NOMO-1 (cell line): ENCODE data around the gene BICRAL.
"Not testable (repeated sequence)": the region's sequence is repeated elsewhere in the genome, so short reads cannot be mapped to it uniquely, and the experiment has no call there.

Experiments used
- DNase-seq, 2 experiments: peaks; one replicate each; lab custom pipeline; 2025; ENCODE audit not compliant: unreplicated experiment in 2 of 2; lab: John Stamatoyannopoulos, UW

Gene BICRAL

DNA sequence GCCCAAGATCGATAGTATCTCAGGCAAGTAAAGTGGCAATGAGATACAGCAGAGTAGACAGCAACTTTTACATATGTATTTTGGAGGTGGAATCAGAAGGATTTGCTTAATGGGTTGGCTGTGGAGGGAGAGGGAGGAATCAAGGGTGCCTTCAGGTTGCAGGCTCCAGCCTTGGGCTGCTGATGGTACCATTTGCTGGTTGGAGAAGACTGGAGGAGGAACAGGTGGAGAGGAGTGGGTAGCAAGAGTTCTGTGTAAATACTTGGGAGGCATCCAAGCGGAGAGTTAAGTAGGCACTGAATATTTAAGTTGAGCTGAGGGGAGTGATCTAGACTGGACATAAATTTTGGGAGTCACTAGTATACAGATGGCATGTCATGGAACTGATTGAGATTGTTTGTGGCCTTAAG is 5.2 kb downstream of the BICRAL start:
- DNase-seq: no peak

DNA sequence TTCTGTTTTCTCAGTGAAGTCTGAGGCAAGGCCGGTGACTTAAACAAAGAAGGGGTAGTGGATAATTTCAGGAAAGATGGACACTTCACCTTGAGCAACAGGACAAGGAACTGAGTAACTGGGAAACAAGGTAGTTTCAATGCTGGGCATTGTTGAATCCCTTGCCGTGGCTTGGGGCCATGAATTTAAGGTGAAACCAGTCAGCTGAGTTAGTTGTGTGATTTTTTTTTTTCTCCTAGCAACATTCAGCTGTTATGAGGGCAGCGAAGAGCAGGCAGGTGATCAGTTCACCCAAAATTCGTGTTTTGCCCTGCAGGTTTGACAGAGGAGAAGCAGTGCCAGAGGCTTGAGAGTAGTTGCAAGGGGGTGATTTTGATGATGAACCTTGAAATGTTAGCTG is 6.8 kb downstream of the BICRAL start:
- no peak for DNase-seq

DNA sequence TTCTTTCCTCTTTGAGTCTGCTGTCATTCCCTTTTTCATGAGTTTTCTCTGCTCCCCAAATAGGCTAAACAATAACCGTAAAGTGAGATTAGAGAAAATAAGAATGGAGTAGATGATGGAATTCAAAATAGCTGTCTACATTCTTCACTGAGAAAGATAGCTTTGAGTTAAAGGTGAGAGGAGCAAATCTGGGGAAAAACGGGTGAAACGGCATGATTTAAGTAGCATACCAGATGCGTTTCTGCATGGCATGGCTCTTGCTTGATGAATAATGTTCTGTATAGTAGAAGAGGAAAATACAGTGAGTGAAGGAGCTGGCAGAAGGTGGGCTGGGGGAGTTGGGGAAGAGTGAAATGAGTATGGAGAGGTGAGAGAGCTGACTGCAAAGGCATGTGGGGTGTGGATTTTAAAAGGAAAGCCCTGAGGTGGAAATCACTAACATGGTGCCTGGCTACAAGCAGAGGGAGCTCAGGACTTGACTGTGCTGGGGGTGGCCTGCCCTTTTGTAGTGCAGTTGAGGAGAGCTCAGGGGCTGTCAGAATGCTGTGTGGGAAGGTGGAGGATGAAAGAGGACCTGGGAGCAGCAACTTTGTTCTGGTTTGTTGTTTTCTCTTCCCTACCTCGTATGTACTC is 8.8 kb downstream of the BICRAL start:
- DNase-seq: no peak

DNA sequence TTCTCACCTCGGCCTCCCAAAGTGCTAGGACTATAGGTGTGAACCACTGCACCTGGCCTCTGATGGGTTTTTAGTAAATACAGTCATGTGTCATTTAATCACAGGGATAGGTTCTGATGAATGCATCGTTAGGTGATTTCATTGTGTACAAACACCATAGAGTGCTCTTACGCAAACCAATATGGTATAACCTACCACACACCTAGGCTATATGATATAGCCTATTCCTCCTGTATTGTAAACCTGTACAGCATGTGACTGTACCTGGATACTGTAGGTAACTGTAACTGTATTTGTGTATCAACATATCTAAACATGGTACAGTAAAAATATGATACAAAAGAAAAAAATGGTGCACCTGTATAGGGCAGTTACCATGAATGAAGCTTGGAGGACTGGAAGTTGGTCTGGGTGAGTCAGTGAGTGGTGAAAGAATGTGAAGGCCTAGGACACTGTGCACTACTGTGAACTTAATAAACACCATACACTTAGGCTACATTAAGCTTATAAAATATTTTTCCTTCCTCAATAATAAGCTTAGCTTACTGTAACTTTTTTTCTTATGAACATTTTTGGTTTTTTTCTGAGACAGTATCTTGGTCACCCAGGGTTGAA is 10.0 kb downstream of the BICRAL start:
- DNase-seq: no peak

DNA sequence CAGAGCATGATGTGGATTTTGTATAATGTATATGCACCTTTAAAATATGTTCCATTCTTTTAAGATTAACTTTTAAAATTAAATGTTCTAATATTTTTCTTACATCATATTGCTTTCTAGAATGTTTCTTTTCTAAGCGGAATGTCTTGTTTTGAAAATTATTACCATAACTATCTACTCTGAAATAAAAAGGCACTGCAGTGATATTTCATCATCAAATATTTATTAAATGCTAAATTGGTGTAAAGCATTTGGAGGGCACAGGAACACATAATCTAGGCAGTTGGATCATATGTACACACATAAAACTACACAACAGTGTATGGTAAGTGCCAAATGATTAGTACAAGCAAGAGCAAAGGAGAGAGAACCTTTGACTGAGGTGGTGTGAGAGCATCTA is 13.8 kb downstream of the BICRAL start:
- no peak for DNase-seq

DNA sequence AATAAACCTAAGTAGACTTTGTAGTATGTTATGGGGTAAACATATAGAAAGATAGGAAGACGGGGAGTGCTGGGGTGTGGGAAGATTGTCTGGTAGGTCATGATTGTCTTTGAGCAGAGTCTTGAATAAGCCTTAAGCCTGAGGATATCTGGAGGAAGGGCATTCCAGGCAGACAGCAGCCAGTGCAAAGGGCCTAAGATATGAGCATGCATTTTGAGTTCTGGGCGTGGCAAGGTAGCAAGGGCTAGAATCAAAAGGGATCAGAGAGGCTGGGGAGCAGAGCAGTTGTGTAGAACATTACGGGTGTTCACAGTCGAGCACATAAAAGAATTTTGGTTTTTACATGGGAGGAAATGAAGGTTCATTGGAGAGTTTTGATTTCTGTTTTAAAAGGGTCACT is 14.3 kb downstream of the BICRAL start:
- DNase-seq: no peak

DNA sequence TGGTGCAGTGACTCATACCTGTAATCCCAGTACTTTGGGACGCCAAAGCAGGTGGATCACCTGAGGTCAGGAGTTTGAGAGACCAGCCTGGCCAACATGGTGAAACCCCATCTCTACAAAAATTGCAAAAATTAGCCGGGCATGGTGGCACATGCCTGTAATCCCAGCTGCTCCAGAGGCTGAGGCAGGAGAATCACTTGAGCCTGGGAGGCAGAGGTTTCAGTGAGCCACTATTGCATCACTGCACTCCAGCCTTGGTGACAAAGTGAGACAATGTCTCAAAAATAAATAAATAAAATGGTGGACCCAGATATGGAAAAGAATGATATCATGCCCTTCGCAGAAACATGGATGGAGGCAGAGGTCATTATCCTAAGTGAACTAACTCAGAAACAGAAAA is 15.8 kb downstream of the BICRAL start:
- not testable (repeated sequence) for DNase-seq

DNA sequence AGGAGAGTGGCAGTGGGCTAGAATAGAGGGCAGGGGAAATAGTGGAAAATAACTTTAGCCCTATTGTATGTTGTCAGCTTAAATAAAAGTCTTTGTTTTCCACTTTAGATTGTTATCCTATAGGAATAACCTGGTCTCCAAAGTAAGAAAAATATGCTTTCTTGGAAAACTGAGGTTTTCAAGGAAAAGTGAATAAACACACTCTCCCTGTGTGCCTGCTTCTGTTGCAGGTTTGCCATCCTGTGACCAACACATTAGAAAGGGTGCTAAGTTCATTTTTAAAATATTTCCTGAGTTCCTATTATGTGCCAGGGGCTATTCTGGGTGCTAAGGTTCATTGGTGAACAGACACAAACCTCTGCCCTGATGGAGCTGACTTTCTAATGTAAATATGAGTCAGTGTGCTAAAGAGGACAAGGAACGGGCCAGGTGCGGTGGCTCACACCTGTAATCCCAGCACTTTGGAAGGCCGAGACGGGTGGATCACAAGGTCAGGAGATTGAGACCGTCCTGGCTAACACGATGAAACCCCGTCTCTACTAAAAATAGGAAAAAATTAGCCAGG is 23.5 kb downstream of the BICRAL start:
- no peak for DNase-seq

DNA sequence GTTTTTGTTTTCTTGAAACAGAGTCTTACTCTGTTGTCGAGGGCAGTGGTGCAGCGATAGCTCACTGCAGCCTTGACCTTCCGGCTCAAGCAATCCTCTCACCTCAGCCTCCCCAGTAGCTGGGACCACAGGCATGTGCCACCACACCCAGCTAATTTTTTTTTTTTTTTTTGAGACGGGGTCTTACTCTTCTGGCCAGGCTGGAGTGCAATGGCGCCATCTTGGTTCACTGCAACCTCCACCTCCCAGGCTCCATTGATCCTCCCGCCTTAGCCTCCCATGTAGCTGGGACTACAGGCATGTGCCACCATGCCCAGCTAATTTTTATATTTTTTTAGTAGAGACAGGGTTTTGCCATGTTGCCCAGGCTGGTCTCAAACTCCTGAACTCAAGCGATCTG is 24.5 kb downstream of the BICRAL start:
- not testable (repeated sequence) for DNase-seq

DNA sequence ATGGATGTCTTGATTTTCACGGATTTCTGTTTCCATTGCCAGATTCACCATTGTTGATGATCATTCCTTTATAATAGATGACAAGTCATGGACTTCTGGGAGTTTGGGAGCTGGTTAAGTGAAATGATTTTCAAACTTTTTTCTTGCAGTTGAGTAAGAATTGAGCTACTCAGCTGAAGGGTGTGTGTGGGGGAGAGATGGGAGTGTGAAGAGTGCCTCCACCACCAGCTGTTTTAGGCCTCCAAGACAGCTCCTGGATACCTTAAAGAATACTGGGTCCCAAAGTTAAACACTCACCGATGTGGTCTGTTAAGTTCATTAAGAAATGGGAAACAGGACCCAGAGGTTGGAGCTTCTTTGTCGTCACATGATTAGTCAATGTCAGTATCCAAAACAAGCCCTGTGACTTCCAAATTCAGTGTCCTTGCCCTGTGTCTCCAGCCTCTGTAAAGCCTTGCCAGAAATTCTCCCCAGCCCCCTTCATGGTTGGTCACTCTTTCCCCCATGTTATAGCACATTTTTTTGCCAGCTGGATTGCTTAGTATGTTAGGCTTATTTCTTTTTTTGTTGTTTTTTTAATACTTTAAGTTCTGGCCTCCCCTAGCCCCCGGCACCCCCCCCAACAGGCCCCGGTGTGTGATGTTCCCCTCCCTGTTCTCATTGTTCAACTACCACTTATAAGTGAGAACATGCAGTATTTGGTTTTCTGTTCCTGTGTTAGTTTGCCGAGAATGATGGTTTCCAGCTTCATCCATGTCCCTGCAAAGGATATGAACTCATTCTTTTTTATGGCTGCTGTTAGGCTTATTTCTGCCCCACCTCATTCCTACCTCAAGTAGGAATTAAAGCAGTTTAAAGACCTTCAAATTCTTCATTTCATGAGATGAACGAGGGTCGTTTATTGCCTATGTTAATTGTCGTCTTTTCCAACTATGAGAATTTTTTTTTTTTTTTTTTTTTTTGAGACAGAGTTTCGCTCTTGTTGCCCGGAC is 26.9 kb downstream of the BICRAL start:
- no peak for DNase-seq

DNA sequence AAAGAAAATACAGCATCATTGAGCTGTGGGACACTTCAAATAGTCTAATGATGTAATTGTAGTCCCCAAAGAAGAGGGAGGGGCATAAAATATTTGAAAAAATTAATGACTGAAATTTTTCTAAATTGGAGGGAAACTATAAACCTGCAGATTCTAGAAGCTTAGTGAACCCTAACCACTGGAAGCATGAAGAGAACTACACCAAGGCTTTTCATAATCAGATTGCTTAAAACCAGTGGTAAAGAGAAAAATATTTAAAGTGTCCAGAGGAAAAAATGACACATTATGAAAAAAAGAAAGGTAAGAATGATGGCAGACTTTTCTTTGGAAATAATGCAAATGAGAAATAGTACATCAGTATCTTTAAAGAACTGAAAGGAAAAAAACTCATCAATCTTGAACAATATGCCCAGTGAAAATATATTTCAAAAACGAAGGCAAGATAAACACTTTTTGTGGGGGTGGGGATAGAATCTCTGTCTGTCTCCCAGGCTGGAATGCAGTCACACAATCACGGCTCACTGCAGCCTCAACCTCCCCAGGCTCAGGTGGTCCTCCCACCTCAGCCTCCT is 31.3 kb downstream of the BICRAL start:
- DNase-seq: no peak

DNA sequence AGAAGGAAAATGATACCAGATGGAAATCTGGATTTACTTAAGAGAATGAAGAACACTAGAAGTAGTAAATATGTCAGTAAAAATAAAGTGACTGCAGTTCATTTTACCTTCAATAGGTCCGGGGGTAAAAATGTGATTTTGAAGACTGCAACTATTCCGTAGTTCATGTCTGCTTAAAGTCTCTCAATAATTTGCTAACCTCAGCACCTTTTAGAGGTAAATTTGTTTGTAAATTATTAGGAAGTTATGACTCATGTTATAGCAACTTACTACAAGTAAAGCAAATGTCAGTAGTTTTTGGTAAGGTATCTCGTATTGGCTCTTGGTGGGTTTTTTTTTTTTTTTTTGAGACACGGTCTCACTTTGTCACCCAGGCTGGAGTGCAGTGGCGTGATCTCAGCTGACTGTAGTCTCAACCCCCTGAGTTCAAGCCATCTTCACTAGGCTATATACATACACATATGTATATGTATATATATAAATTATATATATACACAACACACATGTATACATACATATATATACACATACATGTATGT is 32.1 kb downstream of the BICRAL start:
- DNase-seq: no peak

DNA sequence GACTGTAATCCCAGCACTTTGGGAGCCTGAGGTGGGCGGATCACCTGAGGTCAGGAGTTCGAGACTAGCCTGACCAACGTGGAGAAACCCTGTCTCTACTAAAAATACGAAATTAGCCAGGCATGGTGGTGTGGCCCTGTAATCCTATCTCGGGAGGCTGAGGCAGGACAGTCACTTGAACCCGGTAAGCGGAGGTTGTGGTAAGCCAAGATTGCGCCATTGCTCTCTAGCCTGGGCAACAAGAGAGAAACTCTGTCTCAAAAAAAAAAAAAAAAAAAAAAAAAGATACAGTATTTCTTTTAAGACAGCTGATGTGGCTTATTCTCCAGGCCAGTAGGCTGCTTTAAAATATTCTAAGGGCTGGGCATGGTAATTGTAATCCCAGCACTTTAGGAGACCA is 33.9 kb downstream of the BICRAL start:
- peak in 1 of 2 experiments; percentile 8 for DNase-seq

DNA sequence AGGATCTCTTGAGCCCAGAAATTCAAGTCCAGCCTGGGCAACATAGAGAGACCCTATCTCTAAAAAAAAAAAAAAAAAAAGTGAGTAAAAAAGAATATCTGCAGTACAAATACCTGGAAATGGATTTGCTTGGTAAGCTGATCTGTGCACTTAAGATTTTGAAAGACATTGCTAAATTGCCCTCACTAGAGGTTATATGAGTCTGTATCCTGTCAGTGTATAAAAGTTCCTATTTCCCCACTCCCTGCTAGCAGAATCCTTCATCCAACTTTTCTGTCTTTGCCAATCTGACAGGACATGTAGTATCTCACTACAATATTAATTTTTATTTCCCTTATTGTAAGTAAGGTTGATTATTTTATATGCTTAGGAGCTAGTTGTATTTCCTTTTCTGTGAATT is 36.1 kb downstream of the BICRAL start:
- no peak for DNase-seq

DNA sequence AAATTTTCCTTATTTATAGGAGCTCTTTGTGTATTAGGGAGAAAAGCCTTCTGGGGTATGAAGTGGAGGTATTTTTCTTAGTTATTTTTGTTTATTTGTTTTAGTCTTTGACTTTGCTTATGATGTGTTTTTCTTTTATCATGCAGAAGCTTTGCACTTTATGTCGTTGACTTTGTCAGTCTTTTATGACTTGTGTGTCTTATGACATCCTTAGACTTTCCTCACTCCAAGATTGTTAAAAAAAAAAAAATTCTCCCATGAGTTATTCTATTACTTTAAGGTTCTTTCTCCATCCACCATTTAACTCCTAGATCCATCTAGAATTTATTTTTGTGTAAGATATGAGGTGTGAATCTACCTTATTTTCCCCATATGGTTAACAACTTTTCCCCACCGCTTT is 36.6 kb downstream of the BICRAL start:
- DNase-seq: no peak

DNA sequence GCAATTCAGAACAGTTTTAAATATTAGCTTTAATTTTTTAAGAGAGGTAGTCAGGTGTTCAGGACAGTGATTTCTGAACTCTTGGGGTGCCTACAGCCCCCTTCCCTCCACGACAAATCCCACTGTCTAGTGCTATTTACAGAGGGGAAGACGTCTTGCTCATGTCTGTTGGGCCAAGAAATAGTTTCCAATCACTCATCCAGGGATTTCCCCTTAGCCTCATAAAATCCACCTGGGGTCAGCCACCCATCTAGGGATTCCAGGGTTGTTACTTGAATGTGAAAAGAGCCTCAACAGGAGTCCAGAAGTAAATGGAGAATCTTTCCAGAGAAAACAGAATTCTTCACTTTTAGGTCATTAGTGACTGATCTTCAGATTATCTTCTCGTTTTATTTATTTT is 37.0 kb downstream of the BICRAL start:
- no peak for DNase-seq

DNA sequence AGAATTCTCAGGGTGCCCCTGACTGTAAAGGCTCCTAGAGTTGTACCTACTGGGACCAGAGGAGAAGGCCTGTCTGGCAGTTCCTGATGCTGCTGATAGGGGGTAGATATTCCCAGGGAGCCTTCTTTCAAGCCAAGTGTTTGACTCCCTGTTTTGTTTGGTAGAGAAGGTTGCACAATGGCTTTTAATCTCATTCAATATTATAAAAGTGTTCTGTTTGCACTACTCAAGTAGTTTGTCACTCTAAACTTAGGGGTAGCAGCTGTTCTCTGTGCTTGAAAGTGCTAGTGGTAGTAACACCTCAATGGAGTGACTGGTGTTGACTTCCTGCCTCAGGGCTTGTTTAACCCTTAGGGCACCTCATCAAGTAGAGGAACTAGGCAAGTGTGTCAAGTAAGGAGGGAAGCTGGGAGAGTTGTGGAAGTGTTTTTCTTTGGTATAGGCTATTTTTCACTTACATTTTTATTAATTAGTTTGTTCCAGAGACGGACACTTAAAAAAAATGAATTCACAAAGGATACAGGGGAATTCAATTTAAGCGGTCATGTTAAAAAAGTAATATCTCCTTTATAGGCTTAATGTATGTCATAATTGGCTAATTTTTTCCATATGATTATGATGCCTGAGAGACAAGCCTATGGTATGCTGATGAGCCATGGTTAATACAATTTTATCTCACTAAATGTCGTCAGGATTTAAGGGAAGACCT is 38.1 kb downstream of the BICRAL start:
- DNase-seq: no peak

DNA sequence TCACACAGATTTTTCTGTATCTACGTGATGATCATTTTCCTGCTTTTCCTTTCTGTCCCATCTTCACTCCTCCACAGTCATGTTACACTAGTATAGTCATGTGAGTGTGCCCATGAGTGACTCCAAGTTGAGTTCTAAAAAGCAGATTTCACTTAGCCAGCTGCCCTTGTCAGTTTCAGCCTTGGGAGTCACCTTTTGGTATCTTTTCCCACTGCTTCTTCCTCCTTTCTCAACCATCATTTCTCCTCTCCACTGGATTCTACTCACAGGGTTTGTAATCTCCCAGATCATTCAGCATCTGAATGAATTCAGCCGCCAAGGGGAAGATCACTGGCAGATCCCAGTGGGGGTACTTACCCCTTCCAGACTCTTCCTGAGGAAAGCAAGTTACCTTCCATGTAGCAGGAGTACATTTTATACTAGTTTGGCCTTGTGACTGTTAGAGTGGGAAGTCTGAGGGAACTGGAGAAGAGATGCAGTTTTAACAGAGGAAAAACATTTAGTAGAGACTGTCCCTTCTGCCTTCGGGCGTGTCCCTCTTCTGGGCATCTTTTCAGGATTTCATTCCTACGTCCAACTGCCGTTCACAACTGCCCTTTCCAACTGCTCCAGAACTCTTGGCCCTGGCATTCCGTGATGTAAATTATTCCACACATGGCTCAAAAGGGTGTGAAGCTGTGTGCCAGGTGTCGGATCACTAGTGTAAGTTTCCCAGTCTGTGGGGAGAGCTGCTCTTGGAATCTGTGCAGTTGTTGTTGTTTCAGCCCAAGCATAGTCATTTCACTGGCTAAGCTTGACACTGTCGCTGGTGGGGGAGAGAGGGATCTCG is 38.9 kb downstream of the BICRAL start:
- no peak for DNase-seq

DNA sequence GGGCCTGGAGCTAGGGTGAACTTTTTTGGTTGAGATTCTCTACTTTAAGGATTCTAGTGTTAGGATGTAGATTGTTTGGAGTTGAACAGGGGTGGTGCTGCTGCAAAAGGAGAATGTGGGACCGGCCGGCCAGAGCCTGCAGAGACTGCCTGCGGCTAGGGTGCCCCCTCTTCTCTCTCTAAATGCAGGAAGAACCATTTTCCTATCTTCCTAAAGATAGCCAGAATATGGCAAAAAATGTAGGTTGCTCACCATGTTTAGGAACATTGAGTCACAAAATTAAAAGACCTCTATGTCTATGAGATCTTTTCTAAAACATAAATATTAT is 39.5 kb downstream of the BICRAL start:
- no peak for DNase-seq
